Type B pancreatic cell (in vitro differentiated cells): ENCODE results near the gene CIC. TPM values are rescaled to one million over a fixed set of nuclear protein-coding genes. Genes with fewer than 3 reads are reported as not detected.

Experiments
- DNase-seq: peaks from one replicate; pipeline ENCODE4 v3.0.0; 2021; ENCODE audit warnings: mixed read lengths; ENCODE audit not compliant: unreplicated experiment; ENCODE audit errors: extremely low spot score
- H3K27ac Mint-ChIP-seq: 2 replicates; pipeline ENCODE4 v1.8.0; 2021; ENCODE audit warnings: mild to moderate bottlenecking, mixed read lengths
- H3K27me3 Mint-ChIP-seq: 2 replicates; pipeline ENCODE4 v1.8.0; 2021; ENCODE audit warnings: mixed read lengths
- H3K36me3 Mint-ChIP-seq: 2 replicates; pipeline ENCODE4 v1.8.0; 2021; ENCODE audit warnings: mixed read lengths
- H3K4me1 Mint-ChIP-seq: one replicate; pipeline ENCODE4 v1.8.0; 2021; ENCODE audit warnings: mixed read lengths; ENCODE audit not compliant: unreplicated experiment
- H3K4me3 Mint-ChIP-seq: 2 replicates; pipeline ENCODE4 v1.8.0; 2021; ENCODE audit warnings: mild to moderate bottlenecking, mixed read lengths
- H3K9me3 Mint-ChIP-seq: 2 replicates; pipeline ENCODE4 v1.8.0; 2021; ENCODE audit warnings: mixed read lengths
- CTCF ChIP-seq: fragments of 200-600 bp; sonication (generic); conservative IDR thresholded peaks from 2 replicates; pipeline ENCODE4 v1.5.0; 2021; ENCODE audit warnings: antibody characterized with exemption, mild to moderate bottlenecking
- total RNA-seq: library from RNA; stranded (reverse); gene quantifications from 2 replicates; pipeline ENCODE4 v1.2.1, GENCODE V29; 2021; ENCODE audit warnings: low replicate concordance

Gene CIC
- total RNA-seq, 1 donor from 2014 or later, result 70.3 TPM

GRCh38 chr19:42303876-42304275 is 34.8 kb downstream of the CIC start:
- H3K27ac Mint-ChIP-seq, result no peak overlapping the region
- no peak for TF ChIP-seq CTCF
- no peak overlapping the region for H3K4me3 Mint-ChIP-seq
- H3K9me3 Mint-ChIP-seq, result no peaks in the 10 kb centered on the region
- no peaks in the 10 kb centered on the region for H3K27me3 Mint-ChIP-seq
- H3K4me1 Mint-ChIP-seq, result peaks cover 17% of the 10 kb centered on the region
- DNase-seq, result no peak
- H3K36me3 Mint-ChIP-seq, result peaks cover 3% of the 10 kb centered on the region

- no peaks in the 10 kb centered on the region for H3K9me3 Mint-ChIP-seq
- no peak overlapping the region for H3K4me3 Mint-ChIP-seq
- DNase-seq, result no peak
- no peak for TF ChIP-seq CTCF
- H3K27ac Mint-ChIP-seq, result no peak overlapping the region
- no peaks in the 10 kb centered on the region for H3K27me3 Mint-ChIP-seq
- peaks cover 12% of the 10 kb centered on the region for H3K4me1 Mint-ChIP-seq
- H3K36me3 Mint-ChIP-seq, result no peaks in the 10 kb centered on the region
Observed at GRCh38 chr19:42306646-42307045, 37.6 kb downstream of the CIC start.

GRCh38 chr19:42309686-42310085 is 40.6 kb downstream of the CIC start:
- no peak for TF ChIP-seq CTCF
- no peaks in the 10 kb centered on the region for H3K9me3 Mint-ChIP-seq
- H3K4me1 Mint-ChIP-seq, result no peaks in the 10 kb centered on the region
- H3K27me3 Mint-ChIP-seq, result peaks cover 23% of the 10 kb centered on the region
- no peak overlapping the region for H3K27ac Mint-ChIP-seq
- no peak for DNase-seq
- H3K36me3 Mint-ChIP-seq, result no peaks in the 10 kb centered on the region
- no peak overlapping the region for H3K4me3 Mint-ChIP-seq

- no peaks in the 10 kb centered on the region for H3K4me1 Mint-ChIP-seq
- H3K36me3 Mint-ChIP-seq, result no peaks in the 10 kb centered on the region
- peak overlapping the region; percentile 45 for H3K4me3 Mint-ChIP-seq
- H3K9me3 Mint-ChIP-seq, result no peaks in the 10 kb centered on the region
- H3K27me3 Mint-ChIP-seq, result peaks cover 33% of the 10 kb centered on the region
- H3K27ac Mint-ChIP-seq, result no peak overlapping the region
- TF ChIP-seq CTCF, result no peak
- DNase-seq, result no peak
Observed at GRCh38 chr19:42311657-42312056, 42.6 kb downstream of the CIC start.

- TF ChIP-seq CTCF, result no peak
- Mint-ChIP-seq H3K9me3 (no peaks in the 10 kb centered on the region), H3K4me3 (peak overlapping the region; percentile 83), H3K27ac (no peak overlapping the region), H3K36me3 (no peaks in the 10 kb centered on the region), H3K27me3 (peaks cover 40% of the 10 kb centered on the region), H3K4me1 (no peaks in the 10 kb centered on the region)
- no peak for DNase-seq
Observed at GRCh38 chr19:42312370-42312769, 43.3 kb downstream of the CIC start.
